Measurements from ENCODE around the gene CMC2. TPM values are rescaled to one million over a fixed set of nuclear protein-coding genes. Genes with fewer than 3 reads are reported as not detected.

Gene CMC2
- total and polyA plus RNA-seq, 2 of the 8 experiments (the other 6 are each of a cell fraction or from before 2014, with no cell fraction given), result 66.6 to 116 TPM

DNA sequence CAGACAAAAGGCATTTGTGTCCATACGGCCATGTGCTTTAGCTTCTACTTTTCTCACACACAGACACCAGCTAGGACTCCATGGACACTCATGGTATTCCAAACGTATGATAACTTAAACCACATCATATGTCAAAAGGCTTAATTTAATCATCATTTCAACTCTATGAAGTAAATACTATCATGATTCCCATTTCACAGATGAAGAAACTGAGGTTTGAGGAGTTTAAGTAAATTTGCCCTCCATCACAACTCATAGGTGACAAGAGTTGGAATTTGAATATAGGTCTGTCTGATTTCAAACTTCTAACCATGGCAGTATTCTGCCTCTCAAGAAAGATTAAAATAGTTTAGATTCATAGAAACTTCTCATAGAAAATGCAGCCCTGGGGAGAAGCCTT is 43.8 kb downstream of the CMC2 start (continued):
- TF ChIP-seq, protein P1, sequence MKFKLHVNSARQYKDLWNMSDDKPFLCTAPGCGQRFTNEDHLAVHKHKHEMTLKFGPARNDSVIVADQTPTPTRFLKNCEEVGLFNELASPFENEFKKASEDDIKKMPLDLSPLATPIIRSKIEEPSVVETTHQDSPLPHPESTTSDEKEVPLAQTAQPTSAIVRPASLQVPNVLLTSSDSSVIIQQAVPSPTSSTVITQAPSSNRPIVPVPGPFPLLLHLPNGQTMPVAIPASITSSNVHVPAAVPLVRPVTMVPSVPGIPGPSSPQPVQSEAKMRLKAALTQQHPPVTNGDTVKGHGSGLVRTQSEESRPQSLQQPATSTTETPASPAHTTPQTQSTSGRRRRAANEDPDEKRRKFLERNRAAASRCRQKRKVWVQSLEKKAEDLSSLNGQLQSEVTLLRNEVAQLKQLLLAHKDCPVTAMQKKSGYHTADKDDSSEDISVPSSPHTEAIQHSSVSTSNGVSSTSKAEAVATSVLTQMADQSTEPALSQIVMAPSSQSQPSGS (IDR thresholded peaks at IDR 0.05; ENCODE audit: low read length), result no peak
- TF ChIP-seq ZNF274 (IDR thresholded peaks at IDR 0.05; ENCODE audit: borderline replicate concordance, extremely low read depth, low read length) (no peak), FOSL1 (IDR thresholded peaks at IDR 0.05; ENCODE audit: insufficient read depth, low read depth, low read length) (no peak), E2F6 (IDR thresholded peaks at IDR 0.05) (no peak), POLR2A (IDR thresholded peaks at IDR 0.05; ENCODE audit: control extremely low read depth in 1 of 2, low read depth in 2 of 2, low read length in 2 of 2) (no peak), EZH2 (IDR thresholded peaks at IDR 0.05; ENCODE audit: low read depth, low read length, severe bottlenecking) (no peak)
- TF ChIP-seq, protein P2, sequence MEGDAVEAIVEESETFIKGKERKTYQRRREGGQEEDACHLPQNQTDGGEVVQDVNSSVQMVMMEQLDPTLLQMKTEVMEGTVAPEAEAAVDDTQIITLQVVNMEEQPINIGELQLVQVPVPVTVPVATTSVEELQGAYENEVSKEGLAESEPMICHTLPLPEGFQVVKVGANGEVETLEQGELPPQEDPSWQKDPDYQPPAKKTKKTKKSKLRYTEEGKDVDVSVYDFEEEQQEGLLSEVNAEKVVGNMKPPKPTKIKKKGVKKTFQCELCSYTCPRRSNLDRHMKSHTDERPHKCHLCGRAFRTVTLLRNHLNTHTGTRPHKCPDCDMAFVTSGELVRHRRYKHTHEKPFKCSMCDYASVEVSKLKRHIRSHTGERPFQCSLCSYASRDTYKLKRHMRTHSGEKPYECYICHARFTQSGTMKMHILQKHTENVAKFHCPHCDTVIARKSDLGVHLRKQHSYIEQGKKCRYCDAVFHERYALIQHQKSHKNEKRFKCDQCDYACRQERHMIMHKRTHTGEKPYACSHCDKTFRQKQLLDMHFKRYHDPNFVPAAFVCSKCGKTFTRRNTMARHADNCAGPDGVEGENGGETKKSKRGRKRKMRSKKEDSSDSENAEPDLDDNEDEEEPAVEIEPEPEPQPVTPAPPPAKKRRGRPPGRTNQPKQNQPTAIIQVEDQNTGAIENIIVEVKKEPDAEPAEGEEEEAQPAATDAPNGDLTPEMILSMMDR (IDR thresholded peaks at IDR 0.05; ENCODE audit: control extremely low read depth in 1 of 3, insufficient read depth in 1 of 3, low read depth in 1 of 3, low read length in 3 of 3), result no peak
